ENCODE measurements around the gene MLEC. TPM values are rescaled to one million over a fixed set of nuclear protein-coding genes. Genes with fewer than 3 reads are reported as not detected.

The MLEC gene
- total RNA-seq, 1 experiment from 2014 or later: 142 TPM

DNA sequence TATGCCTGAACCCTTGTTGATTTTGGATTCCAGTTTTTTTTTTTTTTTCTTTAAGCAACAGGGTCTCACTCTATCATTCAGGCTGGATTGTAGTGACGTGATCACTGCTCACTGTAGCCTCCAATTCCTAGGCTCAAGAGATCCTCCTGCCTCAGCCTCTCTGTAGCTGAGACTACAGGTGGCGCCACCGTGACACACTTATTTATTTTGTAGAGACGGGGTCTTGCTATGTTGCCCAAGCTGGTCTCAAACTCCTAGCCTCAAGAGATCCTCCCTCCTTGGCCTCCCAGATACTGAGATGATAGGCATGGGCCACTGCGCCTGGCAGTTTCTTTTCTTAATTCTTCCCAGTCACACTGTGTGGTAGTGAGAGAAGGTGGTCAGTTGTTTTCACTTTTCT, 63.9 kb downstream of the MLEC start:
- no peak for DNase-seq
- H3K27me3 ChIP-seq (ENCODE audit: control insufficient read depth, insufficient read depth, low read length): no peaks in the 10 kb centered on the region
- H3K4me3 ChIP-seq (ENCODE audit: insufficient read depth, low read depth, low read length): no peak overlapping the region
- H3K36me3 ChIP-seq (replicated peaks; ENCODE audit: control insufficient read depth, insufficient read depth, low read length): no peaks in the 10 kb centered on the region

DNA sequence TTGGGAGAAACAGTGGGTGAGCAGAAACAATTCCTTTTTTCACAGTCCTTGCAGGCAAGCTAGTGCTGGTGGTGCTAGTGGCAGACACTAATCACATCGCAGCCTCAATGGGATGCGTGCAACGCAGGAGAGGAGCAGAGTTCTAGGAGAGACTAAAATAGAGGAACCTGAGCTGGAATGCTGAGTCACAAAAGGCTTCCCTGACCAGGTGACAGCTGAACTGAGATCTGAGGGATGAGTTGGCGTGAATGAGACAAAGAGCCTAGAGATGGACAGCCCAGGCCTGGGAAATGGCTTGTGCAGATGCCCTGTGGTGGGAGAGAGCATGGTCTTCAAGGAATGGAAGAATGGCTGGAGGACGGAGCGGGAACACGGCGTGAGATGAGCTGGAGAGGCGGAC, 64.4 kb downstream of the MLEC start:
- no peak for DNase-seq
- Histone ChIP-seq H3K4me3 (ENCODE audit: insufficient read depth, low read depth, low read length) (no peak overlapping the region), H3K36me3 (replicated peaks; ENCODE audit: control insufficient read depth, insufficient read depth, low read length) (no peaks in the 10 kb centered on the region), H3K27me3 (ENCODE audit: control insufficient read depth, insufficient read depth, low read length) (no peaks in the 10 kb centered on the region)

Other genes starting within 250 kb of the MLEC start
- gene COX6A1, start 249.0 kb upstream of the MLEC start, total RNA-seq (2014; rRNA removed; shearing (Covaris generic)): 488 and 604 TPM in 2 replicates
- 35.2 and 37.2 TPM in 2 replicates for gene TRIAP1, start 240.8 kb upstream of the MLEC start, total RNA-seq (2014; rRNA removed; shearing (Covaris generic))
- gene GATC, start 240.7 kb upstream of the MLEC start, total RNA-seq (2014; rRNA removed; shearing (Covaris generic)): 19.8 and 23.4 TPM in 2 replicates
- gene SRSF9, start 217.4 kb upstream of the MLEC start, total RNA-seq (2014; rRNA removed; shearing (Covaris generic)): 203 and 212 TPM in 2 replicates
- gene DYNLL1, start 191.0 kb upstream of the MLEC start, total RNA-seq (2014; rRNA removed; shearing (Covaris generic)): 215 and 313 TPM in 2 replicates
- gene COQ5, start 158.0 kb upstream of the MLEC start, total RNA-seq (2014; rRNA removed; shearing (Covaris generic)): 56.8 and 78.3 TPM in 2 replicates
- gene RNF10, start 152.8 kb upstream of the MLEC start, total RNA-seq (2014; rRNA removed; shearing (Covaris generic)): 118 and 119 TPM in 2 replicates
- 52.6 and 53.8 TPM in 2 replicates for gene POP5, start 105.7 kb upstream of the MLEC start, total RNA-seq (2014; rRNA removed; shearing (Covaris generic))
- 4.4 and 6.0 TPM in 2 replicates for gene CABP1, start 46.5 kb upstream of the MLEC start, total RNA-seq (2014; rRNA removed; shearing (Covaris generic))
- gene UNC119B, start 23.3 kb downstream of the MLEC start, total RNA-seq (2014; rRNA removed; shearing (Covaris generic)): 15.8 and 26.4 TPM in 2 replicates
- 14.0 and 16.0 TPM in 2 replicates for gene ACADS, start 38.7 kb downstream of the MLEC start, total RNA-seq (2014; rRNA removed; shearing (Covaris generic))
- gene SPPL3, start 217.2 kb downstream of the MLEC start, total RNA-seq (2014; rRNA removed; shearing (Covaris generic)): 9.0 and 9.5 TPM in 2 replicates

Measured in H7 (cell line).